Stimulated activated CD4-positive, alpha-beta T cell treated with anti-CD3 and anti-CD28 coated beads, Interleukin-2, amount 100 ng/mL, for 4 hours (primary cell): ENCODE results near the gene MNAT1.
"Not testable (repeated sequence)": the region's sequence is repeated elsewhere in the genome, so short reads cannot be mapped to it uniquely, and the experiment has no call there.

Experiments used
- DNase-seq: peaks from one replicate; pipeline ENCODE4 v3.0.0-alpha.2; 2020; ENCODE audit warnings: low read depth

The MNAT1 gene

GRCh38 chr14:60738843-60739508, 4.4 kb downstream of the MNAT1 start:
- no peak for DNase-seq

GRCh38 chr14:60744566-60744965, 10.0 kb downstream of the MNAT1 start:
- no peak for DNase-seq

GRCh38 chr14:60753264-60754119, 18.9 kb downstream of the MNAT1 start:
- peak; percentile 26 for DNase-seq

- no peak for DNase-seq
These were observed 22.3 kb downstream of the MNAT1 start for GRCh38 chr14:60756847-60757246.

- DNase-seq, result no peak
These were observed 23.0 kb downstream of the MNAT1 start for GRCh38 chr14:60757567-60758002.

- DNase-seq, result no peak
These were observed 24.3 kb downstream of the MNAT1 start for GRCh38 chr14:60758885-60759284.

- DNase-seq, result no peak
These were observed 25.6 kb downstream of the MNAT1 start for GRCh38 chr14:60760209-60760608.

GRCh38 chr14:60760644-60761364, 26.2 kb downstream of the MNAT1 start:
- DNase-seq, result no peak

- DNase-seq, result no peak
These were observed 34.0 kb downstream of the MNAT1 start for GRCh38 chr14:60768602-60769001.

- no peak for DNase-seq
These were observed 36.6 kb downstream of the MNAT1 start for GRCh38 chr14:60771117-60771516.

GRCh38 chr14:60773558-60773957, 39.0 kb downstream of the MNAT1 start:
- no peak for DNase-seq

GRCh38 chr14:60775296-60775695, 40.7 kb downstream of the MNAT1 start:
- no peak for DNase-seq

- DNase-seq, result no peak
These were observed 43.5 kb downstream of the MNAT1 start for GRCh38 chr14:60777856-60778578.

- not testable (repeated sequence) for DNase-seq
These were observed 45.4 kb downstream of the MNAT1 start for GRCh38 chr14:60779745-60780514.

- DNase-seq, result not testable (repeated sequence)
These were observed 46.0 kb downstream of the MNAT1 start for GRCh38 chr14:60780558-60780957.

GRCh38 chr14:60786905-60787304, 52.3 kb downstream of the MNAT1 start:
- no peak for DNase-seq

- DNase-seq, result no peak
These were observed 55.1 kb downstream of the MNAT1 start for GRCh38 chr14:60789656-60790055.

- DNase-seq, result no peak
These were observed 56.3 kb downstream of the MNAT1 start for GRCh38 chr14:60790850-60791249.

- DNase-seq, result no peak
These were observed 61.9 kb downstream of the MNAT1 start for GRCh38 chr14:60796434-60796833.

- no peak for DNase-seq
These were observed 65.8 kb downstream of the MNAT1 start for GRCh38 chr14:60800409-60800808.

GRCh38 chr14:60803871-60804270, 69.3 kb downstream of the MNAT1 start:
- DNase-seq, result no peak
